Tibial nerve (tissue), 4 donors: Measurements from ENCODE around the gene MAMSTR. TPM values are rescaled to one million over a fixed set of nuclear protein-coding genes. Genes with fewer than 3 reads are reported as not detected.

ENCODE experiments used
- DNase-seq, 2 donors: peaks; one replicate each; pipeline ENCODE4 v3.0.0-alpha.2; 2019; ENCODE audit warnings: low spot score in 2 of 2
- H3K27ac ChIP-seq, 4 donors: fragments of 200-600 bp; sonication (generic) in 3 of 4; one replicate each; pipeline ENCODE4 v1.5.1; 2017 to 2019; ENCODE audit warnings: mild to moderate bottlenecking in 1 of 4
- H3K27me3 ChIP-seq, 2 donors: fragments of 200-600 bp; sonication (generic) in 1 of 2; one replicate each; pipeline versions ENCODE4 v1.5.1 to v1.6.0; 2017 to 2019
- H3K36me3 ChIP-seq, 3 donors: fragments of 200-600 bp; sonication (generic); one replicate each; pipeline ENCODE4 v1.5.1; 2018 to 2019
- H3K4me1 ChIP-seq, 4 donors: fragments of 200-600 bp; sonication (generic) in 3 of 4; one replicate each; pipeline ENCODE4 v1.5.1; 2017 to 2019
- H3K4me3 ChIP-seq, 4 donors: fragments of 200-600 bp; sonication (generic) in 3 of 4; one replicate each; pipeline ENCODE4 v1.5.1; 2017 to 2019; ENCODE audit warnings: mild to moderate bottlenecking in 1 of 4, moderate library complexity in 1 of 4
- H3K9me3 ChIP-seq, 4 donors: fragments of 200-600 bp; sonication (generic) in 3 of 4; one replicate each; pipeline ENCODE4 v1.5.1; 2017 to 2019
- EP300 ChIP-seq, 2 donors: sonication (generic); formaldehyde crosslinking; IDR thresholded peaks; one replicate each; pipeline ENCODE4 v1.6.1; 2017; ENCODE audit warnings: antibody characterized with exemption in 2 of 2, mild to moderate bottlenecking in 1 of 2
- POLR2A ChIP-seq, 2 donors: fragments of 450-650 bp; IDR thresholded peaks; one replicate each; pipeline ENCODE4 v1.6.1; 2017; ENCODE audit warnings: antibody characterized with exemption in 2 of 2, mild to moderate bottlenecking in 2 of 2, moderate library complexity in 2 of 2
- WGBS, 2 donors: methylation state at CpG; one replicate each; pipeline ENCODE4 v1.1.5; 2018; 5-methylcytosine and 5-hydroxymethylcytosine counted together
- total RNA-seq, 4 donors: library from RNA; depleted of rRNA; stranded (reverse); fragments of >200 nt; gene quantifications; one replicate each; pipeline ENCODE4 v1.1.0, GENCODE V29; 2016
- TF ChIP-seq, protein P1 (sequence below), 5 experiments: fragments of 200-600 bp in 3 of 5; fragments of 450-650 bp in 2 of 5; sonication (generic) in 3 of 5; IDR thresholded peaks; one replicate each; pipeline ENCODE4 v1.5.1; 2016 to 2019; ENCODE audit warnings: antibody characterized with exemption in 5 of 5, mild to moderate bottlenecking in 3 of 5, moderate library complexity in 2 of 5

Gene MAMSTR
- total RNA-seq, 4 donors from 2014 or later: 2.7 to 7.2 (median 5.9) TPM

DNA sequence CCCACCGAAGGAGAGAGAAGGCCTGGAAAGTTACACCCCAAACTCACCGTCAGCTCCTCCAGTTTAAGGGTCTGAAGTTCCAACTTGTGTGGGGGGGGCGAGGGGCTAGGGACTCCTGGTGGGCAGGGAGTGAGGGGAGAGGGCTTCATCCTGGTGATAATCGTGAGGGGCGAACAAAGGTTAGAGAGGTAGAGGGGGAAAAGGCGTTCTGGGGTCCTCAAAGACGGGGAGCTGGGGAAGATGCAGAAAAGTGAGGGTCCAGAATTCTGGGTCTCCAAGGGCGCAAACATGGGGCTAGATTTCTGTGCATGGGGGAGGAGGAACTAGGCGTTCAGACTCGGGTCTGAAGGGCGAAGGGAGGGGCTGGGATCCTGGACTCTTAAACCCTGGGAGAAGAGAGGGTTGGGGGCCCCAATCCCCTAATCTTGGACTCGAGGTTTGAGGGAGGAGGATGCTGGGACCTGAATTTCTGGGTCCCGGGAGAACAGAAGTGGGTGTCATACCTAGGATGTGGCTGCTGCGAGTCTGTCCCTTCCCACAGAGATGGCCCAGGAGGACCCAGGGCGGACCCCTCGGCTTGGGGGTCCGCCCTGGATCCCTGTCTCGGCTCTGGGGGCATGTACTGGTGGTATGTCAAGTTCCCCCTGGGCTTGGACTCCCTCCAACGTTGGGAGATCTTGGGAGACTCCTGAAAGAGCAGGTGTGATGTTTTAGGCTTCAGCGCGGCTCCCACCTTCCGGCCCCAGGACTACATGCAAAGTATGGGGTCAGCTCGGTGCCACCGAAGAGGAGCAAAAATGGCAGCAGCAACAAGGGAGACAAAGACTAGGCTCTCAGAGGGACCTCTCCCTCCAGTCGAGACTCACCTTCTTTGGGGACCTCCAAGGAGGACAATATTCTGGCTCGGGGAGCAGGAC lies 4.5 kb downstream of the MAMSTR start:
- H3K9me3 ChIP-seq: peaks cover 0 to 10% (median 0%) of the 10 kb centered on the region in 4 donors
- DNase-seq: no peak
- TF ChIP-seq, protein P1, sequence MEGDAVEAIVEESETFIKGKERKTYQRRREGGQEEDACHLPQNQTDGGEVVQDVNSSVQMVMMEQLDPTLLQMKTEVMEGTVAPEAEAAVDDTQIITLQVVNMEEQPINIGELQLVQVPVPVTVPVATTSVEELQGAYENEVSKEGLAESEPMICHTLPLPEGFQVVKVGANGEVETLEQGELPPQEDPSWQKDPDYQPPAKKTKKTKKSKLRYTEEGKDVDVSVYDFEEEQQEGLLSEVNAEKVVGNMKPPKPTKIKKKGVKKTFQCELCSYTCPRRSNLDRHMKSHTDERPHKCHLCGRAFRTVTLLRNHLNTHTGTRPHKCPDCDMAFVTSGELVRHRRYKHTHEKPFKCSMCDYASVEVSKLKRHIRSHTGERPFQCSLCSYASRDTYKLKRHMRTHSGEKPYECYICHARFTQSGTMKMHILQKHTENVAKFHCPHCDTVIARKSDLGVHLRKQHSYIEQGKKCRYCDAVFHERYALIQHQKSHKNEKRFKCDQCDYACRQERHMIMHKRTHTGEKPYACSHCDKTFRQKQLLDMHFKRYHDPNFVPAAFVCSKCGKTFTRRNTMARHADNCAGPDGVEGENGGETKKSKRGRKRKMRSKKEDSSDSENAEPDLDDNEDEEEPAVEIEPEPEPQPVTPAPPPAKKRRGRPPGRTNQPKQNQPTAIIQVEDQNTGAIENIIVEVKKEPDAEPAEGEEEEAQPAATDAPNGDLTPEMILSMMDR (IDR thresholded peaks at IDR 0.05): no peak
- TF ChIP-seq EP300 (IDR thresholded peaks at IDR 0.05): no peak
- TF ChIP-seq POLR2A (IDR thresholded peaks at IDR 0.05): no peak
- H3K27me3 ChIP-seq: no peaks in the 10 kb centered on the region
- peak overlapping the region; percentile 22 to 62 (median 49) for H3K4me3 ChIP-seq
- peak overlapping the region; percentile 64 to 94 (median 86) for H3K27ac ChIP-seq
- peaks cover 0 to 11% (median 0%) of the 10 kb centered on the region in 3 donors for H3K36me3 ChIP-seq
- H3K4me1 ChIP-seq: peaks cover 0 to 69% (median 44%) of the 10 kb centered on the region in 4 donors
- whole genome bisulfite sequencing, 2 donors: 45 to 46% methylated on average over 23 of the region's 26 CpGs

DNA sequence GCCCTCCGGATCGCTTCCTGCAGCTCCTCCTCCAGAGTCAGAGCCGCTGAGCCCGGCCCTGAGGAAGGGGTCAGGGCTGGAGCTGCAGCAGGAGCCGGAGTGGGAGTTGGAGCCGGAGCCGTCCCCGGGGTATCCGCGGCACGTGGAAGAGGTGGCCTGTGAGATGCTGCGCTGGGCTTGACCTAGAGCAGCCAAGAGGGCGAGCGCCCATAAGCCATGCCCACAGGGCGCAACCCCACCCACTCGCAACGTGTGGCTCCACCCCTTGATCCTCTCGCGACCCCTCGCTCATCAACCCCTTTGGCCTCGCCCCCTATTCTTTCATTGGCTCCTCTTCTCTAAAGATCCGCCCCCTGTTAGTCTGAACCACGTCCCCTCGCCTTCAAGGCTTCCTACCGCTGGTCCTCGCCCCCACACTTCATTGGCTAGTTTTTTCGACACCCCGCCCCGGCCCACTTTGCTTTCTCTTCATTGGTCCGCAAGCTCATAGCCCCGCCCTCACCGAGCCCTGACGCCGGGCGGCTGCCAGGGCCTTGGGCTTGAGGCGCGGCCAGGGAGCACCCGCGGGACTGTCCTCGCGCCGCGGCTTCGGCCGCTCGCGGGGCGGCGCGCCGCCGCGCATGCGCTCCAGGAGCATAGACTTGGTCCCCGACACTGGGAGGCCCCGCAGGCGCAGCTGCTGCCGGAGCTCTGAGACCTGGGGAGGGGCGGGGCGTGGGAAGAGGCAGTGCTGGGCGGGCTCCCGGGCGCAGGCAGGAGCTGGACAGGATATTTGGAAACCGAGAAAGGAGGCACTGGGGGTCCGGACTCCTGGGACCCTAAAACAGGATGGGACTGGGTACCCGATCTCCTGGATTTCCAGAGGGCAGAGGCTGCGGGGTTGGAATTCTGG lies 5.4 kb downstream of the MAMSTR start:
- 0 to 2% methylated on average over 43 to 63 of the region's 67 CpGs for WGBS, 2 donors
- Histone ChIP-seq H3K4me3 (peak overlapping the region; percentile 54 to 62 (median 59)), H3K27me3 (no peaks in the 10 kb centered on the region), H3K4me1 (peaks cover 0 to 59% (median 36%) of the 10 kb centered on the region in 4 donors), H3K9me3 (peaks cover 0 to 10% (median 0%) of the 10 kb centered on the region in 4 donors), H3K36me3 (peaks cover 0 to 11% (median 0%) of the 10 kb centered on the region in 3 donors), H3K27ac (peak overlapping the region; percentile 64 to 94 (median 86))
- peak; percentile 97 to 99 for DNase-seq
- TF ChIP-seq EP300 (IDR thresholded peaks at IDR 0.05): peak; percentile 23 to 39
- TF ChIP-seq POLR2A (IDR thresholded peaks at IDR 0.05): peak; percentile 15 to 68
- TF ChIP-seq, protein P1 (IDR thresholded peaks at IDR 0.05): peak in 2 of 5 experiments; percentile 13 to 41

DNA sequence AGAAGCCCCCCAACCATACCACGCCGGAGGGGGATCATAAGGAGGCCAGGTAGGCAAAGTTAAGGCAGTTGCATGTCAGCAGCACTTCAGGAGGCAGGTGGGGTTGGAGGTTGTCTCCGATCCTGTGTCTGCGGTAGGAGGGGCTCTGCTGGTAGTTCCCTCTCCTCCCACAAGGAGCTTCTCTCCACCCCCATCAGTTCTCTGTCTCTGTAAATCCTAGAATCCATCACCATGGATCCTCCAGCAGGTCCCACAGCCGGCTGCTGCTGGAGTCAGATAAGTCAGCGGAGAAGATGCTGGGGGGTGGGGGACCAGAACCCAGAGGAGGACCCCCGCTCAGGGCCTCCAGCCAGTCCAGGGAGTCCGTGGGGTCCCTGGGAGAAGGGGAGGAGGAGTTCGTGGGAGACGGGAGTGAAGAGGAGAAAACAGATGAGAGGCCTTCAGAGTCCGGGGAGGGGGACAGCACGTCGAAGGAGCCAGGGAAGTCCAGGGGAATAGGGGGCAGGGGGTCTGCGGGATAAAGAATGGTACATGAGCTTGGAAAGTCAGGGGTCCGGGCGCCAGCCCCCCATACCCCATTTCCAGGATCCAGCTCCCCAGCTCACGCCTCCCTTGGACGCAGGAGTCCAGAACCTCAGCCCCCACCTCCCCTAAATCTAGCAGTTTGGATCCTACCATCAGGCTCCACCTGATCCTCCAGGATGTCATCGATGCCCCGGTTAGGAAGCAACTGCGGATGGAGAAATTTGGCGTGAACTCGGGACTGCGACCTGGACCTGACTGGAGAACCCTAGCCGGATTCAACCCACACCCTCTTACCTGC lies 6.3 kb downstream of the MAMSTR start:
- H3K27ac ChIP-seq: peak overlapping the region; percentile 21 to 92 (median 70)
- no peak for DNase-seq
- H3K9me3 ChIP-seq: peaks cover 0 to 10% (median 0%) of the 10 kb centered on the region in 4 donors
- WGBS, 2 donors: 21 to 22% methylated on average over 23 to 25 of the region's 25 CpGs
- H3K4me3 ChIP-seq: peak overlapping the region; percentile 30 to 60 (median 56)
- H3K27me3 ChIP-seq: no peaks in the 10 kb centered on the region
- peaks cover 0 to 51% (median 32%) of the 10 kb centered on the region in 4 donors for H3K4me1 ChIP-seq
- H3K36me3 ChIP-seq: peaks cover 0 to 11% (median 0%) of the 10 kb centered on the region in 3 donors
- TF ChIP-seq, protein P1 (IDR thresholded peaks at IDR 0.05): peak in 1 of 5 experiments; percentile 17
- TF ChIP-seq EP300 (IDR thresholded peaks at IDR 0.05) (no peak), POLR2A (IDR thresholded peaks at IDR 0.05) (no peak)

GRCh38 chr19:48711106-48711662 lies 8.3 kb downstream of the MAMSTR start:
- Histone ChIP-seq H3K27ac (no peak overlapping the region), H3K9me3 (peaks cover 0 to 10% (median 0%) of the 10 kb centered on the region in 4 donors), H3K27me3 (no peaks in the 10 kb centered on the region), H3K36me3 (peaks cover 0 to 23% (median 0%) of the 10 kb centered on the region in 3 donors), H3K4me1 (peaks cover 0 to 30% (median 20%) of the 10 kb centered on the region in 4 donors), H3K4me3 (no peak overlapping the region)
- TF ChIP-seq, protein P1 (IDR thresholded peaks at IDR 0.05): no peak
- TF ChIP-seq POLR2A (IDR thresholded peaks at IDR 0.05) (no peak), EP300 (IDR thresholded peaks at IDR 0.05) (no peak)
- no peak for DNase-seq
- WGBS, 2 donors: 90 to 92% methylated on average over 4 of the region's 4 CpGs
